GM12878 (cell line): ENCODE data around the gene HERC6. TPM values are rescaled to one million over a fixed set of nuclear protein-coding genes. Genes with fewer than 3 reads are reported as not detected.
"Not testable (repeated sequence)": the region's sequence is repeated elsewhere in the genome, so short reads cannot be mapped to it uniquely, and the experiment has no call there.

Source experiments
- ATAC-seq: fragments of 200-7000 bp; cut with Tn5 transposase; 3 replicates; pipeline ENCODE4 v1.9.1; 2020; ENCODE audit warnings: mild to moderate bottlenecking, moderate library complexity
- BruUV-seq: library from RNA; stranded (reverse); fragments of 400-500 nt; replicated peaks from 2 replicates; lab custom pipeline; 2021; lab: Mats Ljungman, UMichigan
- CTCF ChIA-PET: fragments of 300-600 bp; sonication (Branson Sonifier 250); formaldehyde crosslinking; extraction: SDS; loops from one replicate; lab custom pipeline; 2021; ENCODE audit warnings: inconsistent platforms; lab: Yijun Ruan, JAX
- POLR2A ChIA-PET: fragments of 350-600 bp; formaldehyde crosslinking; extraction: SDS; loops from one replicate; lab custom pipeline; 2021; ENCODE audit warnings: inconsistent platforms; lab: Charles Lee
- RAD21 ChIA-PET: fragments of 300-600 bp; sonication (Branson Sonifier 250); formaldehyde crosslinking; loops from one replicate; lab custom pipeline; 2023; ENCODE audit warnings: antibody characterized with exemption; ENCODE audit not compliant: unreplicated experiment; lab: Charles Lee
- SMC1A ChIA-PET: fragments of 300-600 bp; sonication (Branson Sonifier 250); formaldehyde crosslinking; loops from one replicate; lab custom pipeline; 2023; ENCODE audit not compliant: unreplicated experiment, uncharacterized antibody; lab: Charles Lee
- DNase-seq: peaks from one replicate; pipeline ENCODE4 v3.0.0-alpha.2; 2011; ENCODE audit warnings: low read depth, low spot score
- FAIRE-seq: peaks from 3 replicates; lab custom pipeline; 2011; peaks lifted over from hg19 to GRCh38; lab: Jason Lieb, UNC
- H2AFZ ChIP-seq: 2 replicates; pipeline ENCODE4 v1.6.0; 2011; ENCODE audit warnings: low read depth, low read length, control low read depth; ENCODE audit not compliant: control insufficient read depth
- H3K27ac ChIP-seq: 2 replicates; pipeline ENCODE4 v1.5.1; 2011; ENCODE audit warnings: control low read depth; ENCODE audit not compliant: control insufficient read depth, insufficient read depth
- H3K27me3 ChIP-seq, 2 experiments: replicated peaks in 1 of 2; 2 replicates each; pipeline versions ENCODE4 v1.6.0 to v1.6.1; 2011; ENCODE audit warnings: low read length in 1 of 2; ENCODE audit not compliant: control insufficient read depth in 2 of 2, insufficient read depth in 2 of 2
- H3K36me3 ChIP-seq, 2 experiments: 2 replicates each; pipeline ENCODE4 v1.5.1; 2011; ENCODE audit warnings: low read length in 1 of 2; ENCODE audit not compliant: control insufficient read depth in 2 of 2, insufficient read depth in 2 of 2
- H3K4me1 ChIP-seq: 2 replicates; pipeline ENCODE4 v1.6.1; 2011; ENCODE audit warnings: mild to moderate bottlenecking, low read length, moderate library complexity, mixed read lengths; ENCODE audit not compliant: control insufficient read depth, insufficient read depth
- H3K4me2 ChIP-seq: 2 replicates; pipeline ENCODE4 v1.6.0; 2011; ENCODE audit warnings: control low read depth; ENCODE audit not compliant: control insufficient read depth, insufficient read depth
- H3K4me3 ChIP-seq: fragments of 200-600 bp; sonication (generic); 2 replicates; pipeline ENCODE4 v1.5.1; 2016
- H3K79me2 ChIP-seq: 2 replicates; pipeline ENCODE4 v1.6.0; 2011; ENCODE audit warnings: low read length; ENCODE audit not compliant: control insufficient read depth, insufficient read depth
- H3K9ac ChIP-seq: 2 replicates; pipeline ENCODE4 v1.8.0; 2011; ENCODE audit warnings: low read length, control low read depth, mixed read lengths; ENCODE audit not compliant: control insufficient read depth, insufficient read depth
- H3K9me3 ChIP-seq: replicated peaks from 3 replicates; pipeline ENCODE4 v1.5.1; 2011; ENCODE audit warnings: mild to moderate bottlenecking, low read length; ENCODE audit not compliant: control insufficient read depth, insufficient read depth
- H4K20me1 ChIP-seq: 2 replicates; pipeline ENCODE4 v1.6.0; 2011; ENCODE audit not compliant: control insufficient read depth, insufficient read depth
- CREB1 ChIP-seq: IDR thresholded peaks from 2 replicates; pipeline ENCODE4 v1.6.1; 2012; ENCODE audit warnings: low read depth, mild to moderate bottlenecking, inconsistent platforms
- PKNOX1 ChIP-seq: fragments of 450-650 bp; IDR thresholded peaks from 2 replicates; pipeline ENCODE4 v1.6.1; 2016; ENCODE audit warnings: mild to moderate bottlenecking
- PML ChIP-seq: IDR thresholded peaks from 2 replicates; pipeline ENCODE4 v1.6.1; 2012; ENCODE audit warnings: low read length, inconsistent platforms
- TCF3 ChIP-seq: IDR thresholded peaks from 2 replicates; pipeline ENCODE4 v1.6.1; 2012; ENCODE audit warnings: low read depth, mild to moderate bottlenecking, low read length, borderline replicate concordance; ENCODE audit not compliant: insufficient read depth
- WGBS: methylation state at CpG from one replicate; pipeline ENCODE4 v1.1.6; 2016; ENCODE audit warnings: low lambda C conversion rate; ENCODE audit not compliant: insufficient replicate concordance, insufficient coverage; ENCODE audit errors: missing lambda C conversion rate; 5-methylcytosine and 5-hydroxymethylcytosine counted together
- in situ Hi-C: fragments of 300-500 bp; cut with MboI; formaldehyde crosslinking; loops from 9 replicates; pipeline ENCODE4 v1.14.3; 2018; ENCODE audit warnings: mixed read lengths
- intact Hi-C: fragments of 100-400 bp; cut with micrococcal nuclease; formaldehyde crosslinking; loops from one replicate; pipeline ENCODE4 v1.14.2; 2022; ENCODE audit not compliant: unreplicated experiment
- polyA plus RNA-seq, 11 experiments: library from polyadenylated mRNA; depleted of rRNA in 4 of 11; unstranded in 6 of 11; stranded (reverse) in 5 of 11; fragments of >200 nt; fragmentation: Nextera tagmentation in 4 of 11; fragmentation: Illumina TruSeq in 1 of 11; extraction: Ambion mirVana in 4 of 11; extraction: Trizol in 1 of 11; gene quantifications; 1 replicate in 1 of 11; 2 replicates in 10 of 11; pipeline versions ENCODE4 v1.2.1 to v1.2.3, GENCODE V29; 2011 to 2016; ENCODE audit warnings: inconsistent platforms in 2 of 11, missing spikeins in 2 of 11, low read depth in 1 of 11
- total RNA-seq, 4 experiments: library from RNA; depleted of rRNA in 3 of 4; stranded (reverse); fragments of >200 nt in 3 of 4; fragmentation: Illumina TruSeq in 1 of 4; extraction: Trizol in 1 of 4; gene quantifications; 2 replicates each; pipeline versions ENCODE4 v1.2.1 to v1.2.3, GENCODE V29; 2013 to 2021
- TF ChIP-seq, protein P1 (sequence below): fragments of 150-350 bp; IDR thresholded peaks from 2 replicates; pipeline ENCODE4 v1.6.1; 2016; ENCODE audit warnings: low read depth, low read length

Gene HERC6
- total and polyA plus RNA-seq, 10 of the 15 experiments (the other 5 are each of a cell fraction or from before 2014, with no cell fraction given), result 1.7 to 26.4 (median 5.9) TPM

- CTCF ChIA-PET, result interaction anchor here (0.7 to 2.4 kb wide), 8 partner anchors 8 to 309 kb away, joined by 3 to 9 read pairs (median 4); no protein-coding TSS in a partner anchor
- SMC1A ChIA-PET, result interaction anchor here (1.1 to 2.0 kb wide), 7 partner anchors 19 to 123 kb away, joined by 3 to 7 read pairs (median 4); partner anchors contain the start of gene PPM1K
- FAIRE-seq (no peak), DNase-seq (no peak), ATAC-seq (peak; percentile 56)
- RAD21 ChIA-PET, result interaction anchor here (0.8 to 1.7 kb wide), 3 partner anchors 10 to 69 kb away, joined by 3 to 6 read pairs (median 4); no protein-coding TSS in a partner anchor
- POLR2A ChIA-PET, result interaction anchor here (0.6 kb wide), 2 partner anchors 54 to 320 kb away, joined by 3 read pairs; no protein-coding TSS in a partner anchor
- Histone ChIP-seq H3K36me3 (no peaks in the 10 kb centered on the region), H2AFZ (no peak overlapping the region), H4K20me1 (no peaks in the 10 kb centered on the region), H3K27me3 (no peaks in the 10 kb centered on the region), H3K4me1 (no peaks in the 10 kb centered on the region), H3K27ac (no peak overlapping the region), H3K79me2 (no peaks in the 10 kb centered on the region), H3K9me3 (no peaks in the 10 kb centered on the region; the same call in 2 of the 3 replicates), H3K4me2 (no peak overlapping the region), H3K4me3 (no peak overlapping the region), H3K9ac (no peak overlapping the region)
- WGBS, result 75% methylated on average over 8 of the region's 8 CpGs
- no TSS peak for BruUV-seq
- intact Hi-C loops, result no loop called here
- TF ChIP-seq PKNOX1, result no peak
- TF ChIP-seq CREB1, result 0 out of 2 replicates have a peak, but pooled peaks have one; percentile 19
- no peak for TF ChIP-seq PML
- no peak for TF ChIP-seq TCF3
- TF ChIP-seq, protein P1, sequence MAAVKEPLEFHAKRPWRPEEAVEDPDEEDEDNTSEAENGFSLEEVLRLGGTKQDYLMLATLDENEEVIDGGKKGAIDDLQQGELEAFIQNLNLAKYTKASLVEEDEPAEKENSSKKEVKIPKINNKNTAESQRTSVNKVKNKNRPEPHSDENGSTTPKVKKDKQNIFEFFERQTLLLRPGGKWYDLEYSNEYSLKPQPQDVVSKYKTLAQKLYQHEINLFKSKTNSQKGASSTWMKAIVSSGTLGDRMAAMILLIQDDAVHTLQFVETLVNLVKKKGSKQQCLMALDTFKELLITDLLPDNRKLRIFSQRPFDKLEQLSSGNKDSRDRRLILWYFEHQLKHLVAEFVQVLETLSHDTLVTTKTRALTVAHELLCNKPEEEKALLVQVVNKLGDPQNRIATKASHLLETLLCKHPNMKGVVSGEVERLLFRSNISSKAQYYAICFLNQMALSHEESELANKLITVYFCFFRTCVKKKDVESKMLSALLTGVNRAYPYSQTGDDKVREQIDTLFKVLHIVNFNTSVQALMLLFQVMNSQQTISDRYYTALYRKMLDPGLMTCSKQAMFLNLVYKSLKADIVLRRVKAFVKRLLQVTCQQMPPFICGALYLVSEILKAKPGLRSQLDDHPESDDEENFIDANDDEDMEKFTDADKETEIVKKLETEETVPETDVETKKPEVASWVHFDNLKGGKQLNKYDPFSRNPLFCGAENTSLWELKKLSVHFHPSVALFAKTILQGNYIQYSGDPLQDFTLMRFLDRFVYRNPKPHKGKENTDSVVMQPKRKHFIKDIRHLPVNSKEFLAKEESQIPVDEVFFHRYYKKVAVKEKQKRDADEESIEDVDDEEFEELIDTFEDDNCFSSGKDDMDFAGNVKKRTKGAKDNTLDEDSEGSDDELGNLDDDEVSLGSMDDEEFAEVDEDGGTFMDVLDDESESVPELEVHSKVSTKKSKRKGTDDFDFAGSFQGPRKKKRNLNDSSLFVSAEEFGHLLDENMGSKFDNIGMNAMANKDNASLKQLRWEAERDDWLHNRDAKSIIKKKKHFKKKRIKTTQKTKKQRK, result no peak
- in situ Hi-C loops, result no loop called here
Observed at GRCh38 chr4:88341227-88342192, 37.1 kb upstream of the HERC6 start.

DNA sequence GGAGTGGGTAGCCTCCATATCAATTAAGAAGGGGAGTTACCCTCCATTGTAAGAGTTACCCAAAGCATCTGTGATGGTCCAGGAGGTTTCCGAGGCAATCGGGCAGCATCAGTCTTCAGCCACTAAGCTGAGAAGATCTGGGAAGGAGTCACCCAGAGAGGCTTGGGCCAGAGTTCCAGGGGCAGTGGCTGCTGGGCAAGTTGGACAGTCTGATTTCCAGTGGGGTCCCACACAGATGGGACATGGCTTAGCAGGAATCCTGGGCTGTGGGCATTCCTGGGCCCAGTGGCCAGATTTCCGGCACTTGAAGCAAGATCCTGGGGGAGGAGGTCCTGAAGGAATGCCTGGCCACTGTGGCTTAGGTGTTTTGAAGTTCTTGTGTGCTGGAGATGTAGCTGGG, 31.8 kb upstream of the HERC6 start:
- BruUV-seq, H3K36me3 ChIP-seq, H3K4me2 ChIP-seq, CTCF ChIA-PET, H3K79me2 ChIP-seq, POLR2A ChIA-PET, FAIRE-seq, H2AFZ ChIP-seq, H3K27me3 ChIP-seq, H3K9ac ChIP-seq, ATAC-seq, RAD21 ChIA-PET, H3K27ac ChIP-seq, in situ Hi-C loops, H3K4me1 ChIP-seq, H4K20me1 ChIP-seq, H3K9me3 ChIP-seq, intact Hi-C loops, H3K4me3 ChIP-seq, SMC1A ChIA-PET, DNase-seq: not testable (repeated sequence)
- WGBS, result 93% methylated on average over 3 of the region's 3 CpGs
